Activated gamma-delta T cell (primary cell): Measurements from ENCODE around the gene TBL1X.
"Not testable (repeated sequence)": the region's sequence is repeated elsewhere in the genome, so short reads cannot be mapped to it uniquely, and the experiment has no call there.

Experiments
- DNase-seq: peaks from one replicate; lab custom pipeline; 2025; lab: John Stamatoyannopoulos, UW

Gene TBL1X

DNA sequence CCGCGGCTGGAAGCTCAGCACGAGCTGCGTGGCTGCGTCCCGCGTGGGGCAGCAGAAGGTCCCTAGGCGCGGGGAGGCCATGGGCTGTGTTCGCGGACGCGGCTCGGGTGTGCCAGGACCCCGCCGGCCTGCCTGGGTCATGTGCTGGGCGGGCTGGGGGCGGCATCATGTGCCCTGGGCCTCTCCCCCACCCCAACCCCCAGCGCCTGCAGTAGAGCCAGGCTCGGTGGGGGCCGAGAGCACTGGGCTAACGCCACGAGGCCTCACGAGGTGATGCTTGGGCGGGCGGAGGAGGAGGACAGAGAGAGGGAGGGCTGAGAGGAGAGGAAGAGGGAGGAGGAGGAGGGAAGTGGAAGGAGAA is 300.9 kb downstream of the TBL1X start, which contains the start of gene GPR143:
TSS of gene GPR143 (minus strand) at position 111 of the 361 bp plus-strand sequence. CDS start at position 81, 30 bp downstream.
- peak; percentile 12 for DNase-seq

DNA sequence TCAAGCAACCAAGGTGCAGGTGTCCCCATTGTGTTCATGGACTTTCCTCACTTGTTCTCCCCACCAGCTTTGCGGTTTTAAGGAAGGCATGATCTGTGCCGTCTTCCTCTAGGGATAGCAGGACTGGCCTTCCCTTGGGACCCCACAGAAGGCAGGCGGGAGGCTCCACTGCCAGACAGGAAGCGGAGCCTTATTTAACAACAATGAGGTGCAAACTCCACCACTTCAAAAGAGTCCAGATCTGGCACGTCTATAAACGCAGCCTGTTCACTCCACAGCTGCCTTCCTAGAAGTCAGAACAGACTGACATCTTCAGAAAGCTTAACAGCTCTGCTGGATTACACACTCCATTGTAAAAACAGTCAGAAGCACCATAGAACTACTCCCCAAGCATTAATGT is 302.5 kb downstream of the TBL1X start:
- DNase-seq, result no peak

DNA sequence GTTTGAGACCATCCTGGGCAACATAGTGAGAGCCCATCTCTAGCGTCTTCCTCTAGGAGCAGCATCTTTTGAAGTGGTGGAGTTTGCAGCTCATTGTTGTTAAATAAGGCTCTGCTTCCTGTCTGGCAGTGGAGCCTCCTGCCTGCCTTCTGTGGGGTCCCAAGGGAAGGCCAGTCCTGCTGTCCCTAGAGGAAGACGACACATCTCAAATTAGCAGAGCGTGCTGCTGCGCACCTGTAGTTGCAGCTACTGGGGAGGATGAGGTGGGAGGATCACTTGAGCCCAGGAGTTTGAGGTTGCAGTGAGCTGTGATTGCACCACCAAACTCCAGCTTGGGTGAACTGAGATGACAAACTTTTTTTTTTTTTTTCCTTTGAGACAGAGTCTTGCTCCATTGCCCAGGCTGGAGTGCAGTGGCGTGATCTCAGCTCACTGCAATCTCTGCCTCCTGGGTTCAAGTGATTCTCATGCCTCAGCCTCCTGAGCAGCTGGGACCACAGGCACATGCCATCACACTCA is 303.5 kb downstream of the TBL1X start:
- DNase-seq, result not testable (repeated sequence)

DNA sequence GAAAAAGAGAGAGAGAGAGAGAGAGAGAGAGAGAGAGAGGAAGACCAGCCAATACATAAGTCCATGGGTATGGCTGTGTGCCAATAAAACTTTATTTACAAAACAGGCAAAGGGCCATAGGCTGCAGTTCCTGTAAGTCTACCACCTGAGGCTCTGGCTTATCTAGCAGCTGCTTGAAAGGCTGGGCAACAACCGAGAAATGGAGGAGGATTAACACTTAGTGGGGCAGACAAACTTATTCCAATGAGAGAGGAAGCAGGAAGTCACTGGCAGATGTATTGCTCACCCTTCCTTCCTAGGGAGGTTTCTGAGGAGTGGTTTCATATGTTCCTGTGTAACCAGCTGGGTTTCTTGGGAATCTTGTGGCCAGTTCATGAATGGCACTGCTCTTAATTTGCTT is 305.5 kb downstream of the TBL1X start:
- DNase-seq, result no peak

DNA sequence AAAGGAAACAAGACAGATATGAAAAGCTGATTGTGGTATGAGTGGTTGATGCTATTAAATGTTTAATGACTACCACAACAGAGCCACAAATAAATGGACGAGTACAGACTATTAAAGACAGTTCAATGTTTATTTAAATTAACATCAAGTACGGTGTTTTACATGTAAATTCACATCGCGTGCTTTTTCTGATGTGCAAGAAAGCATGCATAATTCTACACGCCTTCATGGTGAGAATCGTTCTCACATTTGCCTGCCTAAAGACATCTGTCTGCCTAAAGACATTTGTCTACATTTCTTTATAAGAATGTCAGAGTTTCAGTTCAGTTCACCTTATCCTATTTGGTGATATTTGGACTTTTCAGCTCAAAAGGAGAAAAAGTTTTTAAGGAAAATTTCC is 308.1 kb downstream of the TBL1X start:
- DNase-seq, result no peak

DNA sequence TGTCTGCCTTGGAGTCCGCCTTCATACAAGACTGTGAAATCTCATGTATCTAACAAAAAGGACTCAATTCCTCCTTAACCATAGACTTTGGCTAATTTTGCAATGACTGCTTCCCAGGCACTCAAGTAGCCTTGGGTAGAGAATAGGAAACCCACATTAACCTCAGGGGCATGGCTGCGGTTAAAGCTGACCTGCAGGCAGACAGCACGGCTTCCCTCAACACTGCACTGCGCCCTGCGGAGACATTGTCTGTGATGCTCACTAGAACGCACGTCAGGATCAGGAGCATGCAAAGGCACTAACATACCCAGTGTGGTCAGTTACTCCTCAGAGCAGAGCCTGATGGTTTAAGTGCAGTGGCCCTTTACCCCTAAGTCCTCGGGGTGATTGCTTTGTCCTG is 311.1 kb downstream of the TBL1X start:
- DNase-seq, result no peak

DNA sequence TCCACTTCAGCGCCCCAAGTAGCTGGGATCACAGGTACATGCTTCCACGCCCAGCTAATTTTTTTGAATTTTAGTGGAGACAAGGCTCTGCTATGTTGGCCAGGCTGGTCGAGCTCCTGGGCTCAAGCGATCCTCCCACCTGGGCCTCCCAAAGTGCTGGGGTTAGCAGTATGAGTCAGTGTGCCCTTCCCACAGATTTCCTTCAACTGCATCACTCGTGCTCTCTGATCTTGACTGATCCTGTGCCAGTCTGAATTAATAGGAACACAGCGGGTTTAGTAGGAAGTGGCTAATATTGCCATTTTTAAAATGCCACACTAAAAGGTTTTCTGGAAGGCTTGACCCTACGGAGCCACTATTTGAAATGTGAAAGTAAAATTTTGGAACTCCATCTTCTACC is 317.1 kb downstream of the TBL1X start:
- DNase-seq, result no peak

DNA sequence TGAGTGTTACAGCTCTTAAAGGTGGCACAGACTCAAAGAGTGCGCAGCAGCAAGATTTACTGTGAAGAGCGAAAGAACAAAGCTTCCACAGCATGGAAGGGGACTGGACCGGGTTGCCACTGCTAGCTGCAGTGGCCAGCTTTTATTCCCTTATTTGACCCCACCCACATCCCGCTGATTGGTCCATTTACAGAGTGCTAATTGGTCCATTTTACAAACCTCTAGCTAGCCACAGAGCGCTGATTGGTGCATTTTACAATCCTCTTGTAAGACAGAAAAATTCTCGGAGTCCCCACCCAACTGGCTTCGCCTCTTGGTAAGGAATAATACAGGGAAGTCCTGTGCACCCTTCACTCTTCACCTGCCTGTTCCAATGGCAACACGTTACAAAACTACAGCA is 319.5 kb downstream of the TBL1X start:
- no peak for DNase-seq

DNA sequence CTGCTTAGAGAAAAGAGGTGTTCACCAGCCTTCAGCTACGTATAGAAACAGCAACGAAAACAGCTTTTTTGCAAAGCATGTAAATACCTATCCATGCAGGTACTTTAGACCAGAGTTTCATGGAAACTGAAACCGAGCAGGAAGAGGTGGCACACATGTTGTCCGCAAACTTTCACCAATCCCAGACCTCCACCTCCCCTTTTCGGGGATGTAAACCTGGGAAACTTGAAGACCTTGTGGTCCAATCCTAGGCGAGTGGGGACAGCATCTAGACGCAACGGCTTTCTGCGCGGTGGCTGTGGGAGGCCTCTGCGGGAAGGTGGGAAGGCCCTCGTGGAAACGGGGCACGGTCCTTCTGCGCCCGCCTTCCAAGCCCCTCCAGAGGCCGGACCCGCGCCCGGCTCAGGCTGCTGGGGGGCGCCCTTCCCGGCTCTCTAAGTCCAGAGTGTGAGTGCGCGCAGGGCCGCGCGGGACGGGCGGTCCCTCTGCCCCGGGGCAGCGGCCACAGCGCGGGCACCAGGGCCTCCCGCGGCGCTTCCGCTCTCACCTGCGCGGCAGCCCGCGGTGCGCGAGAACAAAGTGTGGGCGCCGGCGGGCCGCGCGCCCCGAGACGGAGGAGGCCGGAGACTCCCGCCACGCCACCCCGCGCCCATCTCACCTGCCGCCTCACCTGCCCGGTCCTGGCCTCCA is 320.5 kb downstream of the TBL1X start:
- no peak for DNase-seq

DNA sequence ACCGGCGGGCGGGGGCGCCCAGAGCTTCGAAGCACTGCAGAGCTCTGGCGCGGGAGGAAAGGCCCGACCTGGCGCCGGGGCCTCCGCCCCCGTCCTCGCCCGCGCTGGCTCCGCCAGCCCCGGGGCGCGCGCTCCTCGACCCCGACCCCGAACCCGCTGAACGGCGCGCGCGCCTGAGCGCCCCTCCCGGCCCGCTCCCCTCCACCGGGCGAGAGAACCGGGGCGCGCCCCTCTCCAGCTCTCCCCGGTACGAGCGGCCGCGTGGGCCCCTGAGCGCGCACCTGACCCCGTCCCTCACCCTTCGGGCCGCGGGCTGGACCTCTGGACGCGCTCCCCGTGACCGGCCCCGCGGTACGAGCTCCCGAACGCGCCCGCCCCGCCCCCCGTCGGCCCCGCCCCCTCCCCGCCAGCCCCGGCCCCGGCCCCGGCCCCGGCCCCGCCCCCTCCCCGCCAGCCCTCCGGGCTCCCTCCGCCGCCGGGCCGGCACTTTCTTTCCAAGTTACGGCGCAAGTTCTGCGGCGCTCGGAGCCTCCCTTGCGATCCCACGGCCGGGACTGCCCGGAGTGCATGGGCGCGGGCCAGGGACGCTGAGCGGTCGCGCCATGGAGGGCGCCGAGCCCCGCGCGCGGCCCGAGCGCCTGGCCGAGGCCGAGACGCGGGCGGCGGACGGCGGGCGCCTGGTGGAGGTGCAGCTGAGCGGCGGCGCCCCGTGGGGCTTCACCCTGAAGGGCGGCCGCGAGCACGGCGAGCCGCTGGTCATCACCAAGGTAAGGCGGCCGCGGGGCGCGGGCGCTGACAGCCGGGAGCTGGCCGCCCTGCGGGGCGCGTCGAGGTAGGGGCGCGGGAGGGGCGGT is 321.3 kb downstream of the TBL1X start, which contains the start of gene SHROOM2:
TSS of gene SHROOM2 (plus strand) at position 486 of the 854 bp plus-strand sequence. CDS start at position 603, 117 bp downstream.
- DNase-seq, result peak; percentile 11

DNA sequence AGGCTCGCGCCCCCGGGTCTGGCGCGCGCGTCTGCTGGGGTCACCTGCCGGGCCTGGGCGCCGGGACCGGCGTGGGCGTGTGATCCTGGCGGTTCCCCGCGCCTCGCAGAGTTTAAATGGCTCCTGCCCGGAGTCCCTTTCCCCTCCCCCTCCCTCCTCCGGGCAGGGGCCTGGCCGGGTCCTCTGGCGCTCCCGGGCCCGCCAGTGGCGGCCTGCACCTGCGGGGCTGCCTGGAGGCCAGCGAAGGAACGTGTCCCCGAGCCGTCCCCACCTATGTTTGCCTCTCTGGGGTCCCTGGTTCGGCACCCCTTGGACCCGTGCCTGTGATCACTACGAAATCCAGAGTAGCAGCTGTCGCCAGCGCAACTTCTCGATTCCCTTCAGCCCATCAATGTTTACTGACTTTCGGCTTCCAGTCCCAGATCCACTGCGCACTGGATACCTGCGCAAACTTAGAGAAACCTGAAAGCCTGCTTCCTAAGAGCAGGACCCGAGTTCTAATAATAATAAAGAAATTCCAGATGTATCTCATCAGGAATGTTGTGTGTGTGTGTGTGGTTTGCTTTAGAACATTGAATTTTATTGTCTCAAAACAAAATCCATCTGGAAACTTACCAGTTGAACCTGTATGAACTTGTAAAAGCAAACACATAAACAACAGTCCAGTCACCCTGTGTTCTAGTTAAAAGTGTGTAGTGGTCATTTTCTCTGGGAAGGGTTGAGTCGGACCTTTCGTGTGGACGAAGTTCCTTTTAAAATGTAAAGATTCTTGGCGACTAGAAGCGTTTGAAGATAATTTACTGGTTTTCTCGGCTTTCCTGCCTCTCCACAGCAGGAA is 322.2 kb downstream of the TBL1X start:
- DNase-seq, result no peak

DNA sequence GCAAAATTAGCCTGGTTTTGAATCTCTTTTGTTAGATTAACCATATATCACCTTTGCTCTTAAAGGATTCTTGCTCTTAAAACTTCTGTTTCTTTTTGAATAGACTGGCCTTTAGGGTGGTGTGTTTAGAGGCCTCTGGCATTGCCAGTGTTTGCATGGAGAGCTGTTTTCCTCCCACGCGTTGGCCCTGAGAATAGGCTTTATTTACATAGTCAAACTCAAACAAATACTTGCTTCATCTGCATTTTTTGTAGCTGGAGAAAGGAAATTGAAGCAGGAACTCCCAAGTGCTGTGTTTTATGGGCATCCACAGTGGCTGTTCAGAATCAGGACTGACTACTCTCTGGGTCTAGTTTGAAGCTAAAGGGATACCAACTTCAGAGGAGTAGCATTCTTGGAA is 324.1 kb downstream of the TBL1X start:
- DNase-seq, result no peak

DNA sequence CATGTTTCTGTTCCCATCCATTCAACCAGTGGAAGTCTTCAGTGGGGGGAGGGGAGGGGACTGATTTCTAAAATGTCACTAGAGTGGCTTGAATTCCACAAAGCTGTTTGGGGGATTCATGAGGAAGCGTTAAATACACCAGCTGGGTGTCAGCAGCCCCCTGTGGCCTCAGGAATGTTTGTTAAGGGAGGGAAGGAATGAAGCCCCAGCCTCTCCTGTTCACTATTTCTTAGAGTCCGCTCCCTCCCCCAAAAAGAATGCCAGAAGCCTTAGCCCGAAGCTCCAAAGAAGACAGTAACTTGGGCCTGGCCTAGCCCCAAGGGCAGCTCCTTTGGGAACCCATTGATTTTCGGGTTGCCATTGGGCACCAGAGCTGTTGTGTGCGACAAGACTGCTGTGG is 324.7 kb downstream of the TBL1X start:
- DNase-seq, result no peak
